H9 (cell line): Measurements from ENCODE around the gene PAMR1. TPM values are rescaled to one million over a fixed set of nuclear protein-coding genes. Genes with fewer than 3 reads are reported as not detected.

Experiments used
- DNase-seq: peaks from one replicate; pipeline ENCODE4 v3.0.0-alpha.2; 2017
- H2AFZ ChIP-seq: one replicate; pipeline ENCODE4 v1.6.1; 2013; ENCODE audit warnings: mild to moderate bottlenecking, low read length, control low read depth, moderate library complexity
- H2AK5ac ChIP-seq: 2 replicates; pipeline ENCODE4 v1.6.1; 2013; ENCODE audit warnings: low read length, control low read depth, mixed read lengths; ENCODE audit not compliant: insufficient read length
- H2BK120ac ChIP-seq: one replicate; pipeline ENCODE4 v1.6.1; 2013; ENCODE audit warnings: low read depth, mild to moderate bottlenecking, low read length, control low read depth, inconsistent platforms; ENCODE audit not compliant: poor library complexity, severe bottlenecking
- H2BK12ac ChIP-seq: 2 replicates; pipeline ENCODE4 v1.6.1; 2013; ENCODE audit warnings: low read length, control low read depth, mixed read lengths, low read depth; ENCODE audit not compliant: insufficient read length
- H2BK15ac ChIP-seq: 2 replicates; pipeline ENCODE4 v1.6.1; 2013; ENCODE audit warnings: low read depth, low read length, control low read depth
- H2BK20ac ChIP-seq: one replicate; pipeline ENCODE4 v1.6.1; 2013; ENCODE audit warnings: low read depth, mild to moderate bottlenecking, low read length, control low read depth, inconsistent platforms; ENCODE audit not compliant: poor library complexity, severe bottlenecking
- H2BK5ac ChIP-seq: 2 replicates; pipeline ENCODE4 v1.6.1; 2013; ENCODE audit warnings: low read length, control low read depth, mixed read lengths; ENCODE audit not compliant: insufficient read length
- H3K14ac ChIP-seq: 2 replicates; pipeline ENCODE4 v1.6.1; 2013; ENCODE audit warnings: low read length, control low read depth; ENCODE audit not compliant: insufficient read depth
- H3K18ac ChIP-seq: 2 replicates; pipeline ENCODE4 v1.6.1; 2013; ENCODE audit warnings: low read depth, mild to moderate bottlenecking, mixed read lengths, low read length, control low read depth; ENCODE audit not compliant: insufficient read length
- H3K23ac ChIP-seq: 2 replicates; pipeline ENCODE4 v1.6.1; 2013; ENCODE audit warnings: low read length, control low read depth, mixed read lengths, low read depth; ENCODE audit not compliant: insufficient read length
- H3K23me2 ChIP-seq: 2 replicates; pipeline ENCODE4 v1.6.1; 2013; ENCODE audit warnings: low read depth, mild to moderate bottlenecking, mixed read lengths, low read length, control low read depth; ENCODE audit not compliant: insufficient read length, poor library complexity, severe bottlenecking
- H3K27ac ChIP-seq: 2 replicates; pipeline ENCODE4 v1.5.1; 2013; ENCODE audit warnings: low read length, control low read depth, mixed read lengths, low read depth; ENCODE audit not compliant: insufficient read length
- H3K27me3 ChIP-seq: 2 replicates; pipeline ENCODE4 v1.6.1; 2013; ENCODE audit warnings: low read length, control low read depth, inconsistent platforms; ENCODE audit not compliant: insufficient read depth
- H3K4ac ChIP-seq: 2 replicates; pipeline ENCODE4 v1.6.1; 2013; ENCODE audit warnings: low read depth, mild to moderate bottlenecking, control low read depth, inconsistent platforms, low read length, moderate library complexity
- H3K4me1 ChIP-seq: 2 replicates; pipeline ENCODE4 v1.6.1; 2013; ENCODE audit warnings: low read length, control low read depth, inconsistent platforms; ENCODE audit not compliant: insufficient read depth
- H3K4me2 ChIP-seq: 2 replicates; pipeline ENCODE4 v1.6.1; 2013; ENCODE audit warnings: low read length, control low read depth, mixed read lengths; ENCODE audit not compliant: insufficient read length, insufficient read depth
- H3K56ac ChIP-seq: 2 replicates; pipeline ENCODE4 v1.6.1; 2013; ENCODE audit warnings: low read depth, mild to moderate bottlenecking, mixed read lengths, low read length, control low read depth; ENCODE audit not compliant: insufficient read length
- H3K79me1 ChIP-seq: 2 replicates; pipeline ENCODE4 v1.6.1; 2013; ENCODE audit warnings: low read depth, mild to moderate bottlenecking, moderate library complexity, low read length, control low read depth, inconsistent platforms; ENCODE audit not compliant: insufficient read depth, poor library complexity, severe bottlenecking
- H3K79me2 ChIP-seq: 2 replicates; pipeline ENCODE4 v1.6.1; 2013; ENCODE audit warnings: low read length, control low read depth, inconsistent platforms; ENCODE audit not compliant: insufficient read depth
- H3K9ac ChIP-seq: 2 replicates; pipeline ENCODE4 v1.6.1; 2013; ENCODE audit warnings: low read length, control low read depth, mixed read lengths; ENCODE audit not compliant: insufficient read length; ENCODE audit errors: extremely low read depth
- H3K9me3 ChIP-seq: one replicate; pipeline ENCODE4 v1.6.1; 2013; ENCODE audit warnings: low read depth, low read length, inconsistent platforms; ENCODE audit not compliant: control insufficient read depth
- H3T11ph ChIP-seq: one replicate; pipeline ENCODE4 v1.6.1; 2013; ENCODE audit warnings: mild to moderate bottlenecking, low read length, control low read depth, inconsistent platforms
- H4K20me1 ChIP-seq: one replicate; pipeline ENCODE4 v1.6.1; 2013; ENCODE audit not compliant: control insufficient read depth, insufficient read length, insufficient read depth
- H4K5ac ChIP-seq: 2 replicates; pipeline ENCODE4 v1.6.1; 2013; ENCODE audit warnings: low read depth, mild to moderate bottlenecking, mixed read lengths, low read length, control low read depth; ENCODE audit not compliant: insufficient read length
- H4K8ac ChIP-seq: replicated peaks from 2 replicates; pipeline ENCODE4 v1.6.1; 2013; ENCODE audit warnings: low read length, control low read depth, mixed read lengths, low read depth; ENCODE audit not compliant: insufficient read length
- H4K91ac ChIP-seq: 2 replicates; pipeline ENCODE4 v1.6.1; 2013; ENCODE audit warnings: low read depth, mild to moderate bottlenecking, moderate library complexity, mixed read lengths, low read length, control low read depth; ENCODE audit not compliant: insufficient read length
- H3K27ac Mint-ChIP-seq, 3 experiments: 2 replicates in 2 of 3; 3 replicates in 1 of 3; pipeline ENCODE4 v1.8.0; 2020 to 2021; ENCODE audit warnings: mixed read lengths in 3 of 3, mild to moderate bottlenecking in 1 of 3, moderate library complexity in 1 of 3
- H3K27me3 Mint-ChIP-seq: 2 replicates; pipeline ENCODE4 v1.8.0; 2021; ENCODE audit warnings: low read depth, mild to moderate bottlenecking, moderate library complexity, mixed read lengths
- H3K36me3 Mint-ChIP-seq, 3 experiments: 2 replicates in 2 of 3; 3 replicates in 1 of 3; pipeline ENCODE4 v1.8.0; 2020 to 2021; ENCODE audit warnings: low read depth in 3 of 3, mixed read lengths in 3 of 3; ENCODE audit not compliant: insufficient read depth in 1 of 3
- H3K4me1 Mint-ChIP-seq, 2 experiments: 2 replicates each; pipeline ENCODE4 v1.8.0; 2020; ENCODE audit warnings: mixed read lengths in 2 of 2
- H3K4me3 Mint-ChIP-seq, 2 experiments: 2 replicates in 1 of 2; 3 replicates in 1 of 2; pipeline ENCODE4 v1.8.0; 2020 to 2021; ENCODE audit warnings: mild to moderate bottlenecking in 2 of 2, mixed read lengths in 2 of 2, moderate library complexity in 1 of 2
- H3K9me3 Mint-ChIP-seq, 2 experiments: 2 replicates in 1 of 2; 3 replicates in 1 of 2; pipeline ENCODE4 v1.8.0; 2020; ENCODE audit warnings: mild to moderate bottlenecking in 2 of 2, mixed read lengths in 2 of 2, moderate library complexity in 1 of 2
- CTCF ChIP-seq: fragments of 200-600 bp; sonication (generic); conservative IDR thresholded peaks from 3 replicates; pipeline ENCODE4 v1.8.0; 2021; ENCODE audit warnings: antibody characterized with exemption, mild to moderate bottlenecking
- WGBS: extraction: QIAGEN DNeasy Blood & Tissue Kit; methylation state at CpG from one replicate; pipeline ENCODE4 v1.1.7; 2013; ENCODE audit warnings: missing lambda C conversion rate, low lambda C conversion rate, mixed read lengths; ENCODE audit not compliant: insufficient read length; ENCODE audit errors: extremely low coverage; 5-methylcytosine and 5-hydroxymethylcytosine counted together
- total RNA-seq: library from RNA; stranded (reverse); gene quantifications from 2 replicates; pipeline ENCODE4 v1.2.1, GENCODE V29; 2021

The PAMR1 gene
- total RNA-seq, 1 experiment from 2014 or later = 2.4 TPM

DNA sequence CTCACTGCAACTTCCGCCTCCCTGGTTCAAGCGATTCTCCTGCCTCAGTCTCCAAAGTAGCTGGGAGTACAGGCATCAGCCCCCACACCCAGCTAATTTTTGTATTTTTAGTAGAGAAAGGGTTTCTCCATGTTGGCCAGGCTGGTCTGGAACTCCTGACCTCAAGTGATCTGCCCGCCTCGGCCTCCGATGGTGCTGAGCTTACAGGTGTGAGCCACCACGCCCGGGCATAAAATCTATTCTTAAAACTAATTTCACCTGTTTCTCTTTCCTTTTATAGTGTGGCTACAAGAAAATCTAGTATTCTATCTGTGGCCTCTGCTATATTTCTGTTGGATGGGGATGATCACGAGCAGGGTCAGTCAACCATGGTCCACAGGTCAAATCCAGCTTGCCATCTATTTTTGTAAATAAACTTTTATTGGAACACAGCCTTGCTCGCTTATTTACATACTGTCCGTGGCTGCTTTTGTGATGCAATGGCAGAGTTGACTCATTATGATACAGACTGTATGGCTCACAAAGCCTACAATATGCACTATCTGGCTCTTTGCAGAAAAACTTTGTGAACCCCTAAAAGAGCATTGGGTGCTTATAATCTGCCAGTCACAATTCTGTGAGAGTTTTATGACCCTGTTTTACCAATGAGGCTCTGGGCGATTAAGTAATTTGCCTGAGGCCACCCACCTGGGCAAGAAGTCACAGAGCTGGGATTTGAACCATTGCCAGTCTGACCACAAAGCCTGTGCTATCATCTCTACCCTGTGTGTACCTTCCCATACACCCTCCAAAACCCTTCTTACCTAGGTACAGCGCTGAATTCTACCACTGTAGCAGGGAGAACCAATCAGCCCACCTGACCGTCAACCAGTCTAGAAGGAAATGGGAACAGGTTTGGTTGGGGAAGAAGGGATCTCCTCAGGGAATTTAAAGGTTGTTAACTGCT is 134.4 kb downstream of the PAMR1 start:
- Histone ChIP-seq H4K8ac (no peak overlapping the region), H4K20me1 (no peaks in the 10 kb centered on the region), H2BK5ac (no peak overlapping the region), H3K9me3 (no peaks in the 10 kb centered on the region), H3K4me2 (no peak overlapping the region), H3K14ac (no peak overlapping the region), H3K23ac (no peak overlapping the region), H2BK12ac (no peak overlapping the region), H3K4ac (no peak overlapping the region), H3T11ph (no peak overlapping the region), H4K91ac (peak overlapping the region; percentile 69), H3K27ac (no peak overlapping the region), H3K27me3 (no peaks in the 10 kb centered on the region), H3K79me1 (no peaks in the 10 kb centered on the region), H2AK5ac (no peak overlapping the region), H3K56ac (no peak overlapping the region), H2BK15ac (no peak overlapping the region), H2AFZ (no peak overlapping the region), H2BK20ac (no peak overlapping the region), H3K79me2 (no peaks in the 10 kb centered on the region), H2BK120ac (no peak overlapping the region), H3K23me2 (no peaks in the 10 kb centered on the region), H4K5ac (no peak overlapping the region), H3K9ac (no peak overlapping the region), H3K18ac (no peak overlapping the region), H3K4me1 (no peaks in the 10 kb centered on the region)
- TF ChIP-seq CTCF = no peak
- no peaks in the 10 kb centered on the region for H3K9me3 Mint-ChIP-seq
- H3K4me3 Mint-ChIP-seq = no peak overlapping the region
- WGBS = no CpG with 5 or more reads among the region's 13 CpGs
- H3K4me1 Mint-ChIP-seq = peaks cover 0 to 5% of the 10 kb centered on the region in 2 experiments; a peak in 2 of 4 replicates
- no peak overlapping the region for H3K27ac Mint-ChIP-seq
- H3K36me3 Mint-ChIP-seq = no peaks in the 10 kb centered on the region
- DNase-seq = no peak
- peaks cover 16% of the 10 kb centered on the region for H3K27me3 Mint-ChIP-seq
